ENCODE data around the gene ABCD1. TPM values are rescaled to one million over a fixed set of nuclear protein-coding genes. Genes with fewer than 3 reads are reported as not detected.
"Not testable (repeated sequence)": the region's sequence is repeated elsewhere in the genome, so short reads cannot be mapped to it uniquely, and the experiment has no call there.

ABCD1 gene
- total and polyA plus RNA-seq, 10 of the 15 experiments (the other 5 are each of a cell fraction or from before 2014, with no cell fraction given) = 0.13 to 6.5 (median 1.4) TPM

DNA sequence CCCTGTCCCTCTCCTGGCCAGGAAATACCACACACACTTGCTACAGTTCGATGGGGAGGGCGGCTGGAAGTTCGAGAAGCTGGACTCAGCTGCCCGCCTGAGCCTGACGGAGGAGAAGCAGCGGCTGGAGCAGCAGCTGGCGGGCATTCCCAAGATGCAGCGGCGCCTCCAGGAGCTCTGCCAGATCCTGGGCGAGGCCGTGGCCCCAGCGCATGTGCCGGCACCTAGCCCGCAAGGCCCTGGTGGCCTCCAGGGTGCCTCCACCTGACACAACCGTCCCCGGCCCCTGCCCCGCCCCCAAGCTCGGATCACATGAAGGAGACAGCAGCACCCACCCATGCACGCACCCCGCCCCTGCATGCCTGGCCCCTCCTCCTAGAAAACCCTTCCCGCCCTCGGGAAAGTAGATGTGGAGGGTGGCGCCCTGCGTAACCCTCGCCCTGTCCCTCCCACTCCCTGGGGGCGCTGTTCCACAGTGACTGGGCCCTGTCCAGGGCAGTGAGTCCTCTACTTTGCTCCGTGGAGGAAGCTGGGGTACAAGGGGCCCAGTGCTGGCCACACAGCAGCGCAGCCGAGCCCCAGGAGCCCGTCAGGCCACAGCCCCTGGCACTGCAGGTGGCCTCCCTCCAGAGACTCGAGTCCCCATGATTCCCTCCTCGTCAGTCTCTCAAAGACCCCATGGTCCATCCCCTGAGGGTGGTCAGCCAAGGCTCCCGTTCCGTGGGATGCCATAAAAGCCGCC, 19.0 kb downstream of the ABCD1 start:
- H3K4me1 ChIP-seq (ENCODE audit: control insufficient read depth, insufficient read depth, low read length); in situ Hi-C loops (cut with MboI); intact Hi-C loops (cut with micrococcal nuclease; ENCODE audit: unreplicated experiment); H3K9ac ChIP-seq (ENCODE audit: control insufficient read depth, insufficient read depth, low read length); H2AFZ ChIP-seq (ENCODE audit: control insufficient read depth, low read depth, low read length); H3K9me3 ChIP-seq (replicated peaks; ENCODE audit: control insufficient read depth, insufficient read depth, low read length); H3K4me3 ChIP-seq; H3K4me2 ChIP-seq (ENCODE audit: control insufficient read depth, insufficient read depth); DNase-seq (ENCODE audit: low read depth, low spot score); H3K36me3 ChIP-seq (ENCODE audit: control insufficient read depth in 2 of 2, insufficient read depth in 2 of 2, low read length in 1 of 2); H3K79me2 ChIP-seq (ENCODE audit: control insufficient read depth, insufficient read depth, low read length); H3K27me3 ChIP-seq (replicated peaks in 1 of 2; ENCODE audit: control insufficient read depth in 2 of 2, insufficient read depth in 2 of 2, low read length in 1 of 2); RAD21 ChIA-PET (ENCODE audit: unreplicated experiment); H4K20me1 ChIP-seq (ENCODE audit: control insufficient read depth, insufficient read depth); H3K27ac ChIP-seq (ENCODE audit: control insufficient read depth, insufficient read depth); SMC1A ChIA-PET (ENCODE audit: uncharacterized antibody, unreplicated experiment); CTCF ChIA-PET; POLR2A ChIA-PET; FAIRE-seq; BruUV-seq (replicated peaks); ATAC-seq: not testable (repeated sequence)
- 41% methylated on average over 13 of the region's 35 CpGs for WGBS (ENCODE audit: insufficient coverage, insufficient replicate concordance, low lambda C conversion rate, missing lambda C conversion rate)

DNA sequence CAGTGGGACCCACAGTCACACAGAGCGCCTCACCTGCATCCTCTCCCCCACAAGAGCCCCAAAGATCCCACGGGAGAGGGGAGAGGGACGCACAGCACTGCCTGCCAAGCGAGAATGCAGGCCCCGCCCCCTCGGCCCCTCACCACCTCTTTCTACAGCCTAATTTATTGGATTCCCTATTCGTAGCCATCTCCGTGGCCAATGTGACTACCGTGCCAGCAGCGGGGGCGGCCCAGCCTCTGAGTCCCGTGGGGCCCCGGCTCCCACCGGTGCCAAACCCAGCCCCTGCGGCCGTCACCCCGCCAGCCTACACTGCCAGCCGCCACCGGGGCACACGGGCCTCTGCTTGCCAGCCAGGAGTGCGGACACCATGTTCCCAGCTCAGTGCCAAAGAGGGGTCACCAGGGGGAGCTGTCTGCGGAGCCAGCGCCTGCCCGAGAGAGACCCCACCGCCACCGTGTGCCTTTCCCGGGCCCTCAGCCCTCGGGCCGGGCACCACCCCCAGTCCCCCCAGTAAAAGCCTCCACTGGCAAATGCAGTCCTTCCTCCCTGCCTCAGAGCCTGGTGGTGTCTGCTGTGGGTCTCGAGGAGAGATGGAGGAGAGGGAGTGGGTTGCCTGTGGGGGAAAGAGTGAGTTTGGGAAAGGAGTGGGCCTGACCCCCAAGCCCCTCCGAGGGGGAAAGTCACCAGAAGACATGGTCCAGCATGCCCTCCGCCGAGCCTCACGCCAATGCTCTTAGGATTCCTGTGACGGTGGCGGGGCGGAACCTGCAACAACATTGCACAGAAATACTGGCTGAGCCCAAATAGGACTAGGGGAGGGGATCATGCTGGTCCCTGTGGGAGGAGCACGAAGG, 19.8 kb downstream of the ABCD1 start:
- H3K9me3 ChIP-seq (replicated peaks; ENCODE audit: control insufficient read depth, insufficient read depth, low read length) = no peaks in the 10 kb centered on the region; the same call in 2 of the 3 replicates
- no peak overlapping the region for H3K9ac ChIP-seq (ENCODE audit: control insufficient read depth, insufficient read depth, low read length)
- no TSS peak for BruUV-seq (replicated peaks)
- H3K79me2 ChIP-seq (ENCODE audit: control insufficient read depth, insufficient read depth, low read length) = no peaks in the 10 kb centered on the region
- intact Hi-C loops (cut with micrococcal nuclease; ENCODE audit: unreplicated experiment) = no loop called here
- CTCF ChIA-PET = no interaction called here
- no peak overlapping the region for H3K4me2 ChIP-seq (ENCODE audit: control insufficient read depth, insufficient read depth)
- H2AFZ ChIP-seq (ENCODE audit: control insufficient read depth, low read depth, low read length) = no peak overlapping the region
- FAIRE-seq = no peak
- SMC1A ChIA-PET (ENCODE audit: uncharacterized antibody, unreplicated experiment) = no interaction called here
- in situ Hi-C loops (cut with MboI) = no loop called here
- no peak overlapping the region for H3K27ac ChIP-seq (ENCODE audit: control insufficient read depth, insufficient read depth)
- H4K20me1 ChIP-seq (ENCODE audit: control insufficient read depth, insufficient read depth) = no peaks in the 10 kb centered on the region
- TF ChIP-seq TCF7 (IDR thresholded peaks at IDR 0.05; ENCODE audit: borderline replicate concordance) = no peak
- TF ChIP-seq, protein P1, sequence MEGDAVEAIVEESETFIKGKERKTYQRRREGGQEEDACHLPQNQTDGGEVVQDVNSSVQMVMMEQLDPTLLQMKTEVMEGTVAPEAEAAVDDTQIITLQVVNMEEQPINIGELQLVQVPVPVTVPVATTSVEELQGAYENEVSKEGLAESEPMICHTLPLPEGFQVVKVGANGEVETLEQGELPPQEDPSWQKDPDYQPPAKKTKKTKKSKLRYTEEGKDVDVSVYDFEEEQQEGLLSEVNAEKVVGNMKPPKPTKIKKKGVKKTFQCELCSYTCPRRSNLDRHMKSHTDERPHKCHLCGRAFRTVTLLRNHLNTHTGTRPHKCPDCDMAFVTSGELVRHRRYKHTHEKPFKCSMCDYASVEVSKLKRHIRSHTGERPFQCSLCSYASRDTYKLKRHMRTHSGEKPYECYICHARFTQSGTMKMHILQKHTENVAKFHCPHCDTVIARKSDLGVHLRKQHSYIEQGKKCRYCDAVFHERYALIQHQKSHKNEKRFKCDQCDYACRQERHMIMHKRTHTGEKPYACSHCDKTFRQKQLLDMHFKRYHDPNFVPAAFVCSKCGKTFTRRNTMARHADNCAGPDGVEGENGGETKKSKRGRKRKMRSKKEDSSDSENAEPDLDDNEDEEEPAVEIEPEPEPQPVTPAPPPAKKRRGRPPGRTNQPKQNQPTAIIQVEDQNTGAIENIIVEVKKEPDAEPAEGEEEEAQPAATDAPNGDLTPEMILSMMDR (IDR thresholded peaks at IDR 0.05 in 2 of 3, conservative IDR thresholded peaks at IDR 0.05 in 1 of 3; ENCODE audit: control insufficient read depth in 2 of 3, extremely low read depth in 1 of 3, insufficient read depth in 1 of 3, low read depth in 3 of 3, low read length in 3 of 3) = peak in 2 of 3 experiments; percentile 14 to 38; a peak in 1 of 6 replicates
- no peak overlapping the region for H3K4me3 ChIP-seq
- RAD21 ChIA-PET (ENCODE audit: unreplicated experiment) = no interaction called here
- no peak for DNase-seq (ENCODE audit: low read depth, low spot score)
- POLR2A ChIA-PET = no interaction called here
- no peaks in the 10 kb centered on the region for H3K4me1 ChIP-seq (ENCODE audit: control insufficient read depth, insufficient read depth, low read length)
- WGBS (ENCODE audit: insufficient coverage, insufficient replicate concordance, low lambda C conversion rate, missing lambda C conversion rate) = 42% methylated on average over 38 of the region's 38 CpGs
- H3K36me3 ChIP-seq (ENCODE audit: control insufficient read depth in 2 of 2, insufficient read depth in 2 of 2, low read length in 1 of 2) = no peaks in the 10 kb centered on the region
- no peak for ATAC-seq
- H3K27me3 ChIP-seq (replicated peaks in 1 of 2; ENCODE audit: control insufficient read depth in 2 of 2, insufficient read depth in 2 of 2, low read length in 1 of 2) = no peaks in the 10 kb centered on the region; a peak in 1 of 4 replicates
